Adrenal gland (tissue), 5 donors: ENCODE data around the gene MAPK12.

ENCODE experiments used
- CTCF ChIP-seq, 6 experiments: fragments of 450-650 bp in 4 of 6; fragments of 200-600 bp in 2 of 6; sonication (generic) in 1 of 6; IDR thresholded peaks; 1 replicate in 5 of 6; 2 replicates in 1 of 6; pipeline versions ENCODE4 v1.5.1 to v1.8.0; 2016 to 2021; ENCODE audit warnings: antibody characterized with exemption in 6 of 6, mild to moderate bottlenecking in 2 of 6, moderate library complexity in 1 of 6
- POLR2A ChIP-seq, 2 donors: fragments of 450-650 bp; IDR thresholded peaks; one replicate each; pipeline ENCODE4 v1.6.1; 2017; ENCODE audit warnings: antibody characterized with exemption in 2 of 2, mild to moderate bottlenecking in 2 of 2, moderate library complexity in 1 of 2
- donor health status: DM: no; HTN: no; CAD: no.

DNA sequence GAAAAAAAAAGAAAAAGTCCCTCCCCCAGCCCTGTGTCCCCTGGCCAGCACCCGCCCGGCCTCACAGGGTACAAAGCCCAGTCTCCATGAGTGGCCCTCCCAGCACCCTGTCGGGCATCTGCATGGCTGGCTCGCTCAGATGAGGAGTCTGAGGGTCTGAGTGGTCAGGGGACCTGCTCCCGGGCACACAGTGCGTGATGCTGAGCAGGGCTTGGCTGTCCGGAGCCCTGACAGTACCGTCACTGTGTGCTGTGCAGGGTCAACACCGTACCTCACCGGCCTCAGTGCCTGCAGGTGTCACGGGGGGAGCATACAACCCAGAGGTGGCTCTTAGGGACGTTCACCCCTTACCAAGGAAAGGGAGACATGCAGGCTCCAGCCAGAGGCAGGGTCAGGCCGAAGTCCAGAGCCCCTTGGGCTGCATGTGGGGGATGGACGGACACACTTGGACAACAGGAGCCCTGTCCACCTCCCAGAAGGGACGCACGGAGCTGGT is 49.5 kb upstream of the MAPK12 start:
- TF ChIP-seq CTCF (IDR thresholded peaks at IDR 0.05): no peak
- TF ChIP-seq POLR2A (IDR thresholded peaks at IDR 0.05): no peak
